ENCODE measurements around the gene PIGR. TPM values are rescaled to one million over a fixed set of nuclear protein-coding genes. Genes with fewer than 3 reads are reported as not detected.

Gene PIGR
- total and polyA plus RNA-seq, 9 of the 15 experiments (the other 6 are each of a cell fraction or from before 2014, with no cell fraction given): 0.01 to 1.5 (median 0.03) TPM; not detected in 4

DNA sequence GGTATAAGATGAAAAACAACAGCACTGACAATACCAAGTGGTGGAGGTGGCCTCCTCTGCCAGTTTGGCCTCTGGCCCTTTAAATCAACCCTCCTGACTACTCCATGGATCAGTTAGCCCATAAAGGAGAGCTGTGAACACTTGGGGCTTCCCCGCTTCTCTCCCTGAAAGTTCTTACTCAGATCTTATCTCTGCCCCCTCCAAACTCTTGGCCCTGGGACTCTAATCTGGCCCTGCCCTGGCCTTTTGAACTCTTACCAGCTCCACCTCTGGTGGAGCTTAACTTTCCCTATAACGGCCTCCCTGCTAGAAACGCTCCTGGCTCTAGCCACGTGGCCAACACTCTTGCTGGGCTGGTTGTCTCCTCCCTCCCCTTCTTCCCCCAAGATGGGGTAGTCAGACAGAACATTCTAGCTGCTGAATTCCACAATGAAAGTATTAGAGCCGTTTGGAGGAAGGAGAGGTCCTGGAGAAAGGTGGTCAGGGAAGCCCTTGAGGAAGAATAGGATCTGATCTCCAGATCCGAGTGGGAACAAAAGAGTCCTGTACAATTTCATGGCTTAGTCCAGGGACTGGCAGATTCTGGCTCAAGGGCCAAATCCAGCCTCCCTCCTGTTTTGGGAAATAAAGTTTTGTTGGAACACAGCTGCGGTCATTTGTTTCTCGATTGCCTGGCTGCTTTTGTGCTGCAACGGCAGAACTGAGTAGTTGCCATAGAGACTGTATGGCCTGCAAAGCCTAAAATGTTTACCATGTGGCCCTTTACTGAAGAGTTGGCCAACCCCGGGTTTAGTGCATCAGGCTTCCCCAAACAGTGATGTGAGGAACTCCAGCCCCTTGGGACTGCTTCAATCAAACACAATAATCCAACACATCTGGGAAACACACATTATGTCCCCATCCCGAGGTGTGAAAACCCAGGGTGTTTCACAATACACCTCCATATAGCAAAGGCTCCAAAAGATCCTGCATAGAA lies 9.5 kb upstream of the PIGR start (continued):
- 0 out of 2 replicates have a peak, but pooled peaks have one; percentile 11 for TF ChIP-seq REST (IDR thresholded peaks at IDR 0.05; ENCODE audit: borderline replicate concordance)
- no peak for TF ChIP-seq REST (CRISPR knock-in tag; IDR thresholded peaks at IDR 0.05; ENCODE audit: low read depth)
- 0 out of 2 replicates have a peak, but pooled peaks have one; percentile 24 for TF ChIP-seq TARDBP (IDR thresholded peaks at IDR 0.05)
- no peak for TF ChIP-seq ZNF24 (IDR thresholded peaks at IDR 0.05)
- peak; percentile 74 for TF ChIP-seq ZNF766 (CRISPR knock-in tag; conservative IDR thresholded peaks at IDR 0.05)
- 0 out of 2 replicates have a peak, but pooled peaks have one; percentile 43 for TF ChIP-seq ELF2 (CRISPR knock-in tag; IDR thresholded peaks at IDR 0.05)
- TF ChIP-seq SMARCE1 (IDR thresholded peaks at IDR 0.05): peak; percentile 32; the same call in 1 of the 2 replicates
- TF ChIP-seq ID3 (CRISPR knock-in tag; IDR thresholded peaks at IDR 0.05): no peak
- TF ChIP-seq ID3 (tag; IDR thresholded peaks at IDR 0.05): no peak
- no peak for TF ChIP-seq NR2C2 (CRISPR knock-in tag; IDR thresholded peaks at IDR 0.05)
- peak; percentile 85 for TF ChIP-seq NR2C2 (tag; IDR thresholded peaks at IDR 0.05)
- TF ChIP-seq, protein P1, sequence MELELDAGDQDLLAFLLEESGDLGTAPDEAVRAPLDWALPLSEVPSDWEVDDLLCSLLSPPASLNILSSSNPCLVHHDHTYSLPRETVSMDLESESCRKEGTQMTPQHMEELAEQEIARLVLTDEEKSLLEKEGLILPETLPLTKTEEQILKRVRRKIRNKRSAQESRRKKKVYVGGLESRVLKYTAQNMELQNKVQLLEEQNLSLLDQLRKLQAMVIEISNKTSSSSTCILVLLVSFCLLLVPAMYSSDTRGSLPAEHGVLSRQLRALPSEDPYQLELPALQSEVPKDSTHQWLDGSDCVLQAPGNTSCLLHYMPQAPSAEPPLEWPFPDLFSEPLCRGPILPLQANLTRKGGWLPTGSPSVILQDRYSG (tag; conservative IDR thresholded peaks at IDR 0.05; ENCODE audit: low read depth): peak; percentile 53
- TF ChIP-seq CXXC5 (CRISPR knock-in tag; IDR thresholded peaks at IDR 0.05): peak; percentile 36; the same call in 1 of the 2 replicates
- TF ChIP-seq, protein P2, sequence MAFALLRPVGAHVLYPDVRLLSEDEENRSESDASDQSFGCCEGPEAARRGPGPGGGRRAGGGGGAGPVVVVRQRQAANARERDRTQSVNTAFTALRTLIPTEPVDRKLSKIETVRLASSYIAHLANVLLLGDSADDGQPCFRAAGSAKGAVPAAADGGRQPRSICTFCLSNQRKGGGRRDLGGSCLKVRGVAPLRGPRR (CRISPR knock-in tag; IDR thresholded peaks at IDR 0.05): 0 out of 2 replicates have a peak, but pooled peaks have one; percentile 35
- no peak for TF ChIP-seq ZNF696 (CRISPR knock-in tag; conservative IDR thresholded peaks at IDR 0.05)
- no peak for TF ChIP-seq CBX8 (IDR thresholded peaks at IDR 0.05; ENCODE audit: borderline replicate concordance, extremely low read depth, low read depth, low read length, poor library complexity, severe bottlenecking)
